H9 (cell line): Measurements from ENCODE around the gene TRIM24. TPM values are rescaled to one million over a fixed set of nuclear protein-coding genes. Genes with fewer than 3 reads are reported as not detected.

ENCODE experiments used
- DNase-seq: peaks from one replicate; pipeline ENCODE4 v3.0.0-alpha.2; 2017
- H2AFZ ChIP-seq: one replicate; pipeline ENCODE4 v1.6.1; 2013; ENCODE audit warnings: mild to moderate bottlenecking, low read length, control low read depth, moderate library complexity
- H2AK5ac ChIP-seq: 2 replicates; pipeline ENCODE4 v1.6.1; 2013; ENCODE audit warnings: low read length, control low read depth, mixed read lengths; ENCODE audit not compliant: insufficient read length
- H2BK120ac ChIP-seq: one replicate; pipeline ENCODE4 v1.6.1; 2013; ENCODE audit warnings: low read depth, mild to moderate bottlenecking, low read length, control low read depth, inconsistent platforms; ENCODE audit not compliant: poor library complexity, severe bottlenecking
- H2BK12ac ChIP-seq: 2 replicates; pipeline ENCODE4 v1.6.1; 2013; ENCODE audit warnings: low read length, control low read depth, mixed read lengths, low read depth; ENCODE audit not compliant: insufficient read length
- H2BK15ac ChIP-seq: 2 replicates; pipeline ENCODE4 v1.6.1; 2013; ENCODE audit warnings: low read depth, low read length, control low read depth
- H2BK20ac ChIP-seq: one replicate; pipeline ENCODE4 v1.6.1; 2013; ENCODE audit warnings: low read depth, mild to moderate bottlenecking, low read length, control low read depth, inconsistent platforms; ENCODE audit not compliant: poor library complexity, severe bottlenecking
- H2BK5ac ChIP-seq: 2 replicates; pipeline ENCODE4 v1.6.1; 2013; ENCODE audit warnings: low read length, control low read depth, mixed read lengths; ENCODE audit not compliant: insufficient read length
- H3K14ac ChIP-seq: 2 replicates; pipeline ENCODE4 v1.6.1; 2013; ENCODE audit warnings: low read length, control low read depth; ENCODE audit not compliant: insufficient read depth
- H3K18ac ChIP-seq: 2 replicates; pipeline ENCODE4 v1.6.1; 2013; ENCODE audit warnings: low read depth, mild to moderate bottlenecking, mixed read lengths, low read length, control low read depth; ENCODE audit not compliant: insufficient read length
- H3K23ac ChIP-seq: 2 replicates; pipeline ENCODE4 v1.6.1; 2013; ENCODE audit warnings: low read length, control low read depth, mixed read lengths, low read depth; ENCODE audit not compliant: insufficient read length
- H3K23me2 ChIP-seq: 2 replicates; pipeline ENCODE4 v1.6.1; 2013; ENCODE audit warnings: low read depth, mild to moderate bottlenecking, mixed read lengths, low read length, control low read depth; ENCODE audit not compliant: insufficient read length, poor library complexity, severe bottlenecking
- H3K27ac ChIP-seq: 2 replicates; pipeline ENCODE4 v1.5.1; 2013; ENCODE audit warnings: low read length, control low read depth, mixed read lengths, low read depth; ENCODE audit not compliant: insufficient read length
- H3K27me3 ChIP-seq: 2 replicates; pipeline ENCODE4 v1.6.1; 2013; ENCODE audit warnings: low read length, control low read depth, inconsistent platforms; ENCODE audit not compliant: insufficient read depth
- H3K4ac ChIP-seq: 2 replicates; pipeline ENCODE4 v1.6.1; 2013; ENCODE audit warnings: low read depth, mild to moderate bottlenecking, control low read depth, inconsistent platforms, low read length, moderate library complexity
- H3K4me1 ChIP-seq: 2 replicates; pipeline ENCODE4 v1.6.1; 2013; ENCODE audit warnings: low read length, control low read depth, inconsistent platforms; ENCODE audit not compliant: insufficient read depth
- H3K4me2 ChIP-seq: 2 replicates; pipeline ENCODE4 v1.6.1; 2013; ENCODE audit warnings: low read length, control low read depth, mixed read lengths; ENCODE audit not compliant: insufficient read length, insufficient read depth
- H3K56ac ChIP-seq: 2 replicates; pipeline ENCODE4 v1.6.1; 2013; ENCODE audit warnings: low read depth, mild to moderate bottlenecking, mixed read lengths, low read length, control low read depth; ENCODE audit not compliant: insufficient read length
- H3K79me1 ChIP-seq: 2 replicates; pipeline ENCODE4 v1.6.1; 2013; ENCODE audit warnings: low read depth, mild to moderate bottlenecking, moderate library complexity, low read length, control low read depth, inconsistent platforms; ENCODE audit not compliant: insufficient read depth, poor library complexity, severe bottlenecking
- H3K79me2 ChIP-seq: 2 replicates; pipeline ENCODE4 v1.6.1; 2013; ENCODE audit warnings: low read length, control low read depth, inconsistent platforms; ENCODE audit not compliant: insufficient read depth
- H3K9ac ChIP-seq: 2 replicates; pipeline ENCODE4 v1.6.1; 2013; ENCODE audit warnings: low read length, control low read depth, mixed read lengths; ENCODE audit not compliant: insufficient read length; ENCODE audit errors: extremely low read depth
- H3K9me3 ChIP-seq: one replicate; pipeline ENCODE4 v1.6.1; 2013; ENCODE audit warnings: low read depth, low read length, inconsistent platforms; ENCODE audit not compliant: control insufficient read depth
- H3T11ph ChIP-seq: one replicate; pipeline ENCODE4 v1.6.1; 2013; ENCODE audit warnings: mild to moderate bottlenecking, low read length, control low read depth, inconsistent platforms
- H4K20me1 ChIP-seq: one replicate; pipeline ENCODE4 v1.6.1; 2013; ENCODE audit not compliant: control insufficient read depth, insufficient read length, insufficient read depth
- H4K5ac ChIP-seq: 2 replicates; pipeline ENCODE4 v1.6.1; 2013; ENCODE audit warnings: low read depth, mild to moderate bottlenecking, mixed read lengths, low read length, control low read depth; ENCODE audit not compliant: insufficient read length
- H4K8ac ChIP-seq: replicated peaks from 2 replicates; pipeline ENCODE4 v1.6.1; 2013; ENCODE audit warnings: low read length, control low read depth, mixed read lengths, low read depth; ENCODE audit not compliant: insufficient read length
- H4K91ac ChIP-seq: 2 replicates; pipeline ENCODE4 v1.6.1; 2013; ENCODE audit warnings: low read depth, mild to moderate bottlenecking, moderate library complexity, mixed read lengths, low read length, control low read depth; ENCODE audit not compliant: insufficient read length
- H3K27ac Mint-ChIP-seq, 3 experiments: 2 replicates in 2 of 3; 3 replicates in 1 of 3; pipeline ENCODE4 v1.8.0; 2020 to 2021; ENCODE audit warnings: mixed read lengths in 3 of 3, mild to moderate bottlenecking in 1 of 3, moderate library complexity in 1 of 3
- H3K27me3 Mint-ChIP-seq: 2 replicates; pipeline ENCODE4 v1.8.0; 2021; ENCODE audit warnings: low read depth, mild to moderate bottlenecking, moderate library complexity, mixed read lengths
- H3K36me3 Mint-ChIP-seq, 3 experiments: 2 replicates in 2 of 3; 3 replicates in 1 of 3; pipeline ENCODE4 v1.8.0; 2020 to 2021; ENCODE audit warnings: low read depth in 3 of 3, mixed read lengths in 3 of 3; ENCODE audit not compliant: insufficient read depth in 1 of 3
- H3K4me1 Mint-ChIP-seq, 2 experiments: 2 replicates each; pipeline ENCODE4 v1.8.0; 2020; ENCODE audit warnings: mixed read lengths in 2 of 2
- H3K4me3 Mint-ChIP-seq, 2 experiments: 2 replicates in 1 of 2; 3 replicates in 1 of 2; pipeline ENCODE4 v1.8.0; 2020 to 2021; ENCODE audit warnings: mild to moderate bottlenecking in 2 of 2, mixed read lengths in 2 of 2, moderate library complexity in 1 of 2
- H3K9me3 Mint-ChIP-seq, 2 experiments: 2 replicates in 1 of 2; 3 replicates in 1 of 2; pipeline ENCODE4 v1.8.0; 2020; ENCODE audit warnings: mild to moderate bottlenecking in 2 of 2, mixed read lengths in 2 of 2, moderate library complexity in 1 of 2
- WGBS: extraction: QIAGEN DNeasy Blood & Tissue Kit; methylation state at CpG from one replicate; pipeline ENCODE4 v1.1.7; 2013; ENCODE audit warnings: missing lambda C conversion rate, low lambda C conversion rate, mixed read lengths; ENCODE audit not compliant: insufficient read length; ENCODE audit errors: extremely low coverage; 5-methylcytosine and 5-hydroxymethylcytosine counted together
- total RNA-seq: library from RNA; stranded (reverse); gene quantifications from 2 replicates; pipeline ENCODE4 v1.2.1, GENCODE V29; 2021
- TF ChIP-seq, protein P1 (sequence below): fragments of 200-600 bp; sonication (generic); conservative IDR thresholded peaks from 3 replicates; pipeline ENCODE4 v1.8.0; 2021; ENCODE audit warnings: antibody characterized with exemption, mild to moderate bottlenecking

The TRIM24 gene
- total RNA-seq, 1 experiment from 2014 or later: 260 TPM

DNA sequence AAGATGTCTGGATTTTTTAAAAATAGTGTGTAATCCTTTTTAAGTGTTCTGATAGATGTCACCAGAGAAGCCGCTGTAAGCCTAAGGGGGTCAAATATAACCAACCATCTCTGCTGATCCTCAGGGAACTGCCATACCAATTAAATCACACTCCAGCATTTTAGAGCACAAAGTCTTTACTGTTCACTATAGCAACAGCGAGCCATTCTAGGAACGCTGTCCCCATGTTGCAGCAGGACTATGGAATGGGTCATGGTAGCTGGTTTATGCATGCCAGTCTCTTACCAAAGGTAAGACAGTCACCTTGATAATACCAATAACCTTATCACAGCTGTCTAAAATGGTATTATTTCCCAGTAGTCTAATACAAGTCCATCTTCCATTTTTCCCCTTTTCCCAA, 33.5 kb downstream of the TRIM24 start:
- H2BK20ac ChIP-seq: no peak overlapping the region
- H2AFZ ChIP-seq: no peak overlapping the region
- H4K91ac ChIP-seq: no peak overlapping the region
- no peaks in the 10 kb centered on the region for H3K23me2 ChIP-seq
- H3K18ac ChIP-seq: no peak overlapping the region
- Mint-ChIP-seq H3K27ac (peak overlapping the region in 1 of 3 experiments; percentile 83; a peak in 2 of 7 replicates), H3K4me1 (peaks cover 59 to 74% of the 10 kb centered on the region in 2 experiments), H3K27me3 (no peaks in the 10 kb centered on the region), H3K9me3 (no peaks in the 10 kb centered on the region), H3K4me3 (no peak overlapping the region), H3K36me3 (peaks cover 5 to 74% (median 59%) of the 10 kb centered on the region in 3 experiments; a peak in 5 of 7 replicates)
- no peaks in the 10 kb centered on the region; the same call in 1 of the 2 replicates for H3K4me1 ChIP-seq
- no peak overlapping the region for H3T11ph ChIP-seq
- H4K8ac ChIP-seq: no peak overlapping the region
- no peak overlapping the region for H2BK15ac ChIP-seq
- H3K14ac ChIP-seq: no peak overlapping the region
- WGBS: no CpG with 5 or more reads among the region's 3 CpGs
- H3K9me3 ChIP-seq: no peaks in the 10 kb centered on the region
- no peaks in the 10 kb centered on the region for H3K79me1 ChIP-seq
- TF ChIP-seq, protein P1, sequence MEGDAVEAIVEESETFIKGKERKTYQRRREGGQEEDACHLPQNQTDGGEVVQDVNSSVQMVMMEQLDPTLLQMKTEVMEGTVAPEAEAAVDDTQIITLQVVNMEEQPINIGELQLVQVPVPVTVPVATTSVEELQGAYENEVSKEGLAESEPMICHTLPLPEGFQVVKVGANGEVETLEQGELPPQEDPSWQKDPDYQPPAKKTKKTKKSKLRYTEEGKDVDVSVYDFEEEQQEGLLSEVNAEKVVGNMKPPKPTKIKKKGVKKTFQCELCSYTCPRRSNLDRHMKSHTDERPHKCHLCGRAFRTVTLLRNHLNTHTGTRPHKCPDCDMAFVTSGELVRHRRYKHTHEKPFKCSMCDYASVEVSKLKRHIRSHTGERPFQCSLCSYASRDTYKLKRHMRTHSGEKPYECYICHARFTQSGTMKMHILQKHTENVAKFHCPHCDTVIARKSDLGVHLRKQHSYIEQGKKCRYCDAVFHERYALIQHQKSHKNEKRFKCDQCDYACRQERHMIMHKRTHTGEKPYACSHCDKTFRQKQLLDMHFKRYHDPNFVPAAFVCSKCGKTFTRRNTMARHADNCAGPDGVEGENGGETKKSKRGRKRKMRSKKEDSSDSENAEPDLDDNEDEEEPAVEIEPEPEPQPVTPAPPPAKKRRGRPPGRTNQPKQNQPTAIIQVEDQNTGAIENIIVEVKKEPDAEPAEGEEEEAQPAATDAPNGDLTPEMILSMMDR: no peak
- H2BK12ac ChIP-seq: no peak overlapping the region
- H4K5ac ChIP-seq: no peak overlapping the region
- no peak overlapping the region for H3K4me2 ChIP-seq
- H3K27me3 ChIP-seq: no peaks in the 10 kb centered on the region
- no peak overlapping the region for H2AK5ac ChIP-seq
- no peak overlapping the region for H3K27ac ChIP-seq
- no peak overlapping the region for H3K23ac ChIP-seq
- no peak overlapping the region for H2BK120ac ChIP-seq
- no peak overlapping the region for H3K56ac ChIP-seq
- H3K9ac ChIP-seq: no peak overlapping the region
- H3K4ac ChIP-seq: no peak overlapping the region
- peaks cover 75% of the 10 kb centered on the region for H3K79me2 ChIP-seq
- H2BK5ac ChIP-seq: no peak overlapping the region
- no peaks in the 10 kb centered on the region for H4K20me1 ChIP-seq
- no peak for DNase-seq
